ENCODE measurements around the gene PTK7.

The PTK7 gene

GRCh38 chr6:43143235-43144128, 67.4 kb downstream of the PTK7 start:
- TF ChIP-seq CTCF (IDR thresholded peaks at IDR 0.05; ENCODE audit: low read depth, low read length) = peak; percentile 99
- peak; percentile 77 for DNase-seq (ENCODE audit: extremely low read depth, low read depth)

DNA sequence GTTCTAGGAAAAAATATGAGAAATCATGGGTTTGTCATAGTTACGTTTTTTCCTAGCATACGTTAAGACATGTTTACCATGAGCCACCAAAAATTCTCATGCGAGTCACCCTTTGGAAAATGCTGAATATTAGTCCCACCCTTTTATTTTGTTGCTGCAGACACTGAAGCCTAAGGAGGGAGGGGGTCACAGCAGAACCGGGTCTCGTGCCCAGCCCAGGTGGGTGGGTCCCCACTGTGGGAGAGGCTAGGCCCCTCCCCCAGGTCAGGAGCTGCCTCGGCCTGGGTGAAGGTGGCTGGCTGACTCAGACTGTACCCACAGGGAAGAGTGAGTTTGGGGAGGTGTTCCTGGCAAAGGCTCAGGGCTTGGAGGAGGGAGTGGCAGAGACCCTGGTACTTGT, 68.8 kb downstream of the PTK7 start:
- no peak for DNase-seq (ENCODE audit: extremely low read depth, low read depth)
- no peak for TF ChIP-seq CTCF (IDR thresholded peaks at IDR 0.05; ENCODE audit: low read depth, low read length)

DNA sequence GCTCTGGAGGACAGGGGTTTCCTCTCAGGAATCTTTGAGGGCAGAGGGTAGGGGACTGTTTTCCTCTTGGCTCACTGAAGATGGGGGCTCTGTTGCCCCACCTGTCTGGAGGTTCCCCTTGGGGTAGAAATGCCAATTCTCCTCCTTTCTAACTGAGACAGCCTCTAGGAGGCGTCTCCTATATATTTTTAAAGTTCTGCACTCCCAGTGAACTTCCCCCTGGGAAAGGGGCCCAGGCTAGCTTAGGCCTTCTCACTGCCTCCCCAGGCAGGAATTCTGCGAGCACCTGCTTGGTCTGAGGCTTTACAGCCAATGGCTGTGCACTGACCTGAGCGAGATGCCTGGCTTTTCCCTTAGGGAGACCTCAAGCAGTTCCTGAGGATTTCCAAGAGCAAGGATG, 70.1 kb downstream of the PTK7 start:
- DNase-seq (ENCODE audit: extremely low read depth, low read depth) = no peak
- TF ChIP-seq CTCF (IDR thresholded peaks at IDR 0.05; ENCODE audit: low read depth, low read length) = no peak

GRCh38 chr6:43146709-43147688, 70.9 kb downstream of the PTK7 start:
- TF ChIP-seq CTCF (IDR thresholded peaks at IDR 0.05; ENCODE audit: low read depth, low read length) = no peak

DNA sequence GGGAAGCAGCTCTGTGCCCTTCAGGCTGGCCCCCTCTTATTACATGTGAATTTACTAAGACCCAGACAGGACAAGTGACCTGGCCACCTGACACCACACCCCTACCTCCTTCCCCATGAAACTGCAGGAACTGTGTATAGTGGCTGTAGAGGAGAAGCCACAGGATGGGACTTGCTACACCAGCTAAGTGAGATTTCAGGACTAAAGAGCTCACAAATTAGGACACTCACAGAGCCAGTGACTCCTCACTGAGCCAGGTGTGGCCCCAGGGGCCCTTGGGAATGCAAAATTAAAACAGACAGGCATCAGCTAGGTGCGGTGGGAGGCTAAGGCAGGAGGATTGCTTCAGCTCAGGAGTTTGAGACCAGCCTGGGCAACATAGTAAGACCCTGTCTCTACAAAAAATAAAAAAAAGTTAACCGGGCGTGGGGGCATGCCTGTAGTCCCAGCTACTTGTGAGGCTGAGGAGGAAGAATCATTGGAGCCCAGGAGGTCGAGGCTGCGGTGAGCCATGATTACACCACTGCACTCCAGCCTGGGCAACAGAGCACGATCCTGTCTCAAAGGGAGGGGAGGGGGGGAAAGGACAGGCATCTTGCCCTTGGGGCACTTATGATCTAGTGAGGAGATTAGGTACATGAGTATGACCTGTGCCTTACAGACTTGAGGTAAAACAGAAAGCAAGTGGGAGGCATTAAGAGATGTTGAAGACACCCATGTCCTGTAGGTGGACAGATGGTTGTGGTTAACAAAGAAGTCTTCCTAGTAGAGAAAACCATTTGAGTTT, 71.8 kb downstream of the PTK7 start:
- no peak for TF ChIP-seq CTCF (IDR thresholded peaks at IDR 0.05; ENCODE audit: low read depth, low read length)
- no peak for DNase-seq (ENCODE audit: extremely low read depth, low read depth)

More at GRCh38 chr6:43146709-43147688, 70.9 kb downstream of the PTK7 start:
- no peak for DNase-seq (ENCODE audit: extremely low read depth, low read depth)

- DNase-seq (ENCODE audit: extremely low read depth, low read depth) = no peak
- TF ChIP-seq CTCF (IDR thresholded peaks at IDR 0.05; ENCODE audit: low read depth, low read length) = no peak
Measured at GRCh38 chr6:43149265-43149664, 73.2 kb downstream of the PTK7 start.

Data from AG09319 (cell line).